GM12891 (cell line): ENCODE results near the gene RARB.

Source experiments
- DNase-seq: peaks from one replicate; pipeline ENCODE4 v3.0.0; 2011; ENCODE audit warnings: low spot score; ENCODE audit not compliant: insufficient read length
- FAIRE-seq: peaks from 2 replicates; lab custom pipeline; 2011; peaks lifted over from hg19 to GRCh38; lab: Jason Lieb, UNC
- PAX5 ChIP-seq: IDR thresholded peaks from 2 replicates; pipeline ENCODE4 v1.6.1; 2011; ENCODE audit warnings: low read length, moderate library complexity, mild to moderate bottlenecking; ENCODE audit not compliant: insufficient read depth, severe bottlenecking
- POLR2A ChIP-seq: IDR thresholded peaks from 2 replicates; pipeline ENCODE4 v1.6.1; 2011; ENCODE audit warnings: low read depth, low read length, control low read depth
- POLR2AphosphoS5 ChIP-seq: IDR thresholded peaks from 2 replicates; pipeline ENCODE4 v1.6.1; 2011; ENCODE audit warnings: low read depth, low read length, control low read depth
- POU2F2 ChIP-seq: IDR thresholded peaks from 2 replicates; pipeline ENCODE4 v1.6.1; 2011; ENCODE audit warnings: low read depth, mild to moderate bottlenecking, control low read depth, low read length, moderate library complexity
- SPI1 ChIP-seq: IDR thresholded peaks from 2 replicates; pipeline ENCODE4 v1.6.1; 2011; ENCODE audit warnings: low read depth, low read length, control low read depth
- TAF1 ChIP-seq: IDR thresholded peaks from 2 replicates; pipeline ENCODE4 v1.6.1; 2011; ENCODE audit warnings: low read depth, low read length, control low read depth

Gene RARB

GRCh38 chr3:25520926-25521559, 93.0 kb downstream of the RARB start:
- no peak for DNase-seq
- FAIRE-seq: no peak
- TF ChIP-seq PAX5 (no peak), POLR2AphosphoS5 (no peak), TAF1 (no peak), POLR2A (no peak), POU2F2 (no peak), SPI1 (no peak)

- DNase-seq (no peak), FAIRE-seq (no peak)
- TF ChIP-seq PAX5 (no peak), POLR2AphosphoS5 (no peak), POLR2A (no peak), POU2F2 (no peak), TAF1 (no peak), SPI1 (no peak)
Observed at GRCh38 chr3:25527336-25527735, 99.3 kb downstream of the RARB start.

DNA sequence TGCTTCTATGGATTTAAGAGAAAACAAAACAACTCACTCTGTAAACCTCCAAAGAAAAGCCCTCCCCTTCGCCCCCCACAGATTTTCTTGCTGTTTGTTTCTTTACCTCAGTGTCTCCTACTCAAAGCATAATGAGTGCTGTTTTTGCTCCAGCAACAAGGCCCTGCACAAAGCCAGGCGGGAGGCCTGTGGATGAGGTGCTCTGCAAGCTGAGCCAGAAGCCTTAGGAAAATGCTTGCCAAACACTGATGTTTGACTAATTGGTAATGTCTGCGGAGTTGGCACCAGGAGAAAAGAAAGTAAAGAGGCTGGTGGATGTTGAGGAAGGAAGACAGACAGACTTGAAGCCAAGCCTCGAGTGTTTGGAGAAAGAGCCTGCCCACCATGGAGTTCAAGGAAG, 99.7 kb downstream of the RARB start:
- no peak for TF ChIP-seq PAX5
- no peak for TF ChIP-seq POU2F2
- TF ChIP-seq POLR2A: no peak
- TF ChIP-seq POLR2AphosphoS5: no peak
- no peak for TF ChIP-seq TAF1
- no peak for TF ChIP-seq SPI1
- no peak for DNase-seq
- FAIRE-seq: no peak

- no peak for DNase-seq
- FAIRE-seq: no peak
- no peak for TF ChIP-seq SPI1
Observed at GRCh38 chr3:25531971-25532370, 103.9 kb downstream of the RARB start.

- no peak for FAIRE-seq
- no peak for TF ChIP-seq PAX5
- no peak for TF ChIP-seq POLR2A
- no peak for TF ChIP-seq SPI1
- TF ChIP-seq POU2F2: no peak
- no peak for TF ChIP-seq POLR2AphosphoS5
- DNase-seq: peak; percentile 5
Observed at GRCh38 chr3:25532431-25533162, 104.5 kb downstream of the RARB start.

DNA sequence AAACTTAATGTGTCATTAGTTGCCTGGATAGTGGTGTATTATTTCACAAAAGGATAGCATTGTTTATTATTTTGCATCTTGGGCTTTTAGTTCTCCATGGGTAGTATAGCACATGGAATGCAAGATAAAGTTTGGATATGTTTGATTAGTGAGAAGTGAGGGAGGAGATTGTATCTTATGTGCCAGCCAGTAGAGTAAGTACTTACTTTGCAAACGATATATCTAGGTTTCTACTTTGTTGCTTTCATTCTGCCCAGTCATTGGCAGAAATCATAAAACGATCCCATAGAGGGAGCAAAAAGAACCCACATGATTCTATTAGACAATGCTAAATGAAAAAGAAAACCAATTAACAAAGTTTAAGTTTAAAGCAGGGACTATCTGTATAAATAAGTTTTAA, 105.3 kb downstream of the RARB start:
- FAIRE-seq: no peak
- no peak for TF ChIP-seq POLR2AphosphoS5
- no peak for TF ChIP-seq POU2F2
- no peak for TF ChIP-seq PAX5
- no peak for TF ChIP-seq TAF1
- no peak for TF ChIP-seq POLR2A
- no peak for TF ChIP-seq SPI1
- no peak for DNase-seq

- FAIRE-seq (no peak), DNase-seq (no peak)
- no peak for TF ChIP-seq TAF1
- no peak for TF ChIP-seq POLR2AphosphoS5
- no peak for TF ChIP-seq PAX5
- no peak for TF ChIP-seq POLR2A
- no peak for TF ChIP-seq SPI1
- TF ChIP-seq POU2F2: no peak
Observed at GRCh38 chr3:25534007-25534406, 105.9 kb downstream of the RARB start.

DNA sequence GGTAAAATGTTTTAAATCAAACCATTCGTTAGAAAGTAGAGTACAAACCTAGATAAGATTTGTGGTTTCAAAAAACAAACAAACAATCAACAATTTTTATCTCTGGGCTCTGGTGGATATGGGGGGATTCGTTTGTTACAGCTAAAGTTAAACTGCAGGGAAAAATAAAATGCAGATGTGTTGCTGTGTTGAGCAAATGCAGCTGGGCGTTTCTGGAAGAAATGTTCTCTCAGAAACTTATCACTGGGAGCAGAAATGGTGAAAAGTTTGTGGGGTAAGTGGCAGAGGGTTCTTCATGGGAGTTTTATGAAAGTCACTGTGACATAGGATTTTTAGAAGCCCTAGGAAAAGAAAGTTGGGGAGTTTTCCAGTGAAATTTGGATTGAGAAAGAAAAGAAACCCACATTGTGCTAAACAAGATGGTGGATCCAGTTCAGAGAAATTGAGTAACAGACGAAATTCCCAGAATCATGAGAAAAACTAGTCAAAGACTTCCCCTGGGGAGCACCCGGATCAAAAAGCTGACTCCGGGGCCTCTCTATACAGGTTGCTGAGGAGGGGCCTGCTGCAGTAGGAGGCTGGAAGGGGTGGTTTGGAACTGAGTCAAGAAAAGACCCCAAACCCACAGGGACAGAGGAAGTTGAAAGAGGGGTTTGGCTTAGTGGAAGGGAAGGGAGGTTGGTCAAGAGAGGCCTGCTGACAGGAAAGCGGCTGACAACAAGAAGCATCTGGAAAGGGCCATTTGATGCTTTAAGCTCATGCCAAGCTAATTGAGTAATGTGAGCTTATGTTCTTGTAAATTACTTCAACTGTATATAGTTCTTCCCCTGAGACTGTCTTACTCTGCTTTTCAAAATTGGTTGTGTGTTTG, 108.7 kb downstream of the RARB start:
- DNase-seq (no peak), FAIRE-seq (no peak)
- TF ChIP-seq POU2F2: no peak
- no peak for TF ChIP-seq POLR2AphosphoS5
- TF ChIP-seq PAX5: no peak
- no peak for TF ChIP-seq SPI1
- no peak for TF ChIP-seq TAF1
- TF ChIP-seq POLR2A: no peak

DNA sequence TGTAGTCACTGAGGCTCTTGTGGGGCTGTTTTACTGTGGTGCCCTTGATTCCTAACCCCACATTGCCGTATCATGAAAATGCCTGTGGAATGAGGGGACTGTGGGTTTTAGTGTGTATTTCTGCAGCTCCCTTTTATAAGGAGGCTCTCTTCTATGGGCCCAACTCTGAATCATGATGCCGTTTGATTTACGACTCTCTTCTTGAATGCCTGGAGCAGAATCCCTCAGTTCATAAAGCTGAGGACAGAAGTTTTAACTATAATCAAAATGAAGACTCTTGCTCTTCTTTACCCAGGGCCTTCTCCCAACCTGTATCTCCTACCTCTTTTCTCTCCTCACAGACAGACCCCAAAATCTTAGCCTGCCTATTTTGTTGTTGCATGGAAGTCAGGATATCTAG, 109.5 kb downstream of the RARB start:
- no peak for DNase-seq
- TF ChIP-seq SPI1: no peak
- TF ChIP-seq POLR2A: no peak
- TF ChIP-seq POU2F2: no peak
- no peak for TF ChIP-seq TAF1
- no peak for TF ChIP-seq PAX5
- TF ChIP-seq POLR2AphosphoS5: no peak
- FAIRE-seq: no peak
